IPS-18a (cell line): ENCODE results near the gene PDAP1.

ENCODE experiments used
- H3K27ac ChIP-seq: one replicate; pipeline ENCODE4 v1.5.1; 2013; ENCODE audit warnings: low read length
- H3K27me3 ChIP-seq: one replicate; pipeline ENCODE4 v1.6.1; 2013; ENCODE audit warnings: mild to moderate bottlenecking, low read length; ENCODE audit not compliant: control insufficient read depth, insufficient read depth
- H3K36me3 ChIP-seq: one replicate; pipeline ENCODE4 v1.6.1; 2013; ENCODE audit warnings: low read depth, low read length; ENCODE audit not compliant: control insufficient read depth
- H3K4me1 ChIP-seq: one replicate; pipeline ENCODE4 v1.6.1; 2013; ENCODE audit warnings: low read depth, low read length; ENCODE audit not compliant: control insufficient read depth
- H3K4me3 ChIP-seq: one replicate; pipeline ENCODE4 v1.5.1; 2013; ENCODE audit warnings: low read length
- H3K9ac ChIP-seq: one replicate; pipeline ENCODE4 v1.6.1; 2013; ENCODE audit warnings: mild to moderate bottlenecking, low read length, moderate library complexity
- H3K9me3 ChIP-seq: one replicate; pipeline ENCODE4 v1.6.1; 2013; ENCODE audit warnings: low read depth, low read length; ENCODE audit not compliant: control insufficient read depth

PDAP1 gene, protein sequence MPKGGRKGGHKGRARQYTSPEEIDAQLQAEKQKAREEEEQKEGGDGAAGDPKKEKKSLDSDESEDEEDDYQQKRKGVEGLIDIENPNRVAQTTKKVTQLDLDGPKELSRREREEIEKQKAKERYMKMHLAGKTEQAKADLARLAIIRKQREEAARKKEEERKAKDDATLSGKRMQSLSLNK

GRCh38 chr7:99408379-99409191 is at the start of gene PDAP1, which contains the start of gene BUD31:
TSS of gene PDAP1 (minus strand) at chr7:99408597. CDS start at chr7:99408548, 49 bp downstream.
TSS of gene BUD31 (plus strand) at chr7:99408969. CDS start at chr7:99411093, 2,124 bp downstream.
- H3K27me3 ChIP-seq, result no peaks in the 10 kb centered on the region
- H3K9me3 ChIP-seq, result no peaks in the 10 kb centered on the region
- peaks cover 11% of the 10 kb centered on the region for H3K4me1 ChIP-seq
- peak within 1 kb of the TSS; percentile 88 for H3K4me3 ChIP-seq
- H3K27ac ChIP-seq, result peak within 1 kb of the TSS; percentile 90
- H3K36me3 ChIP-seq, result peaks cover 35% of the 10 kb centered on the region
- H3K9ac ChIP-seq, result peak within 1 kb of the TSS; percentile 94

GRCh38 chr7:99457650-99458493 is 49.5 kb upstream of the PDAP1 start:
- Histone ChIP-seq H3K27me3 (no peaks in the 10 kb centered on the region), H3K4me1 (no peaks in the 10 kb centered on the region), H3K36me3 (peaks cover 57% of the 10 kb centered on the region), H3K27ac (no peak overlapping the region), H3K4me3 (no peak overlapping the region), H3K9me3 (no peaks in the 10 kb centered on the region), H3K9ac (no peak overlapping the region)

GRCh38 chr7:99457050-99457649 is 48.8 kb upstream of the PDAP1 start:
- Histone ChIP-seq H3K9ac (no peak overlapping the region), H3K9me3 (no peaks in the 10 kb centered on the region), H3K4me3 (no peak overlapping the region), H3K4me1 (no peaks in the 10 kb centered on the region), H3K27me3 (no peaks in the 10 kb centered on the region), H3K27ac (no peak overlapping the region), H3K36me3 (peaks cover 60% of the 10 kb centered on the region)

- Histone ChIP-seq H3K9ac (no peak overlapping the region), H3K27ac (no peak overlapping the region)
Measured at GRCh38 chr7:99456288-99456687, 47.9 kb upstream of the PDAP1 start.

GRCh38 chr7:99455874-99456273 is 47.5 kb upstream of the PDAP1 start:
- no peaks in the 10 kb centered on the region for H3K9me3 ChIP-seq
- H3K27me3 ChIP-seq, result no peaks in the 10 kb centered on the region
- H3K36me3 ChIP-seq, result peaks cover 68% of the 10 kb centered on the region
- H3K4me3 ChIP-seq, result no peak overlapping the region
- H3K4me1 ChIP-seq, result no peaks in the 10 kb centered on the region
- no peak overlapping the region for H3K9ac ChIP-seq
- no peak overlapping the region for H3K27ac ChIP-seq

More at GRCh38 chr7:99456288-99456687, 47.9 kb upstream of the PDAP1 start:
- no peak overlapping the region for H3K4me3 ChIP-seq
- no peaks in the 10 kb centered on the region for H3K27me3 ChIP-seq
- no peaks in the 10 kb centered on the region for H3K9me3 ChIP-seq
- no peaks in the 10 kb centered on the region for H3K4me1 ChIP-seq
- peaks cover 66% of the 10 kb centered on the region for H3K36me3 ChIP-seq

- Histone ChIP-seq H3K4me3 (no peak overlapping the region), H3K27me3 (no peaks in the 10 kb centered on the region), H3K9ac (no peak overlapping the region), H3K27ac (no peak overlapping the region), H3K4me1 (no peaks in the 10 kb centered on the region), H3K36me3 (peaks cover 80% of the 10 kb centered on the region), H3K9me3 (no peaks in the 10 kb centered on the region)
Measured at GRCh38 chr7:99453105-99453504, 44.7 kb upstream of the PDAP1 start.

GRCh38 chr7:99452541-99452940 is 44.1 kb upstream of the PDAP1 start:
- Histone ChIP-seq H3K4me1 (no peaks in the 10 kb centered on the region), H3K9ac (no peak overlapping the region), H3K27ac (no peak overlapping the region), H3K9me3 (no peaks in the 10 kb centered on the region), H3K36me3 (peaks cover 79% of the 10 kb centered on the region), H3K27me3 (no peaks in the 10 kb centered on the region), H3K4me3 (no peak overlapping the region)

DNA sequence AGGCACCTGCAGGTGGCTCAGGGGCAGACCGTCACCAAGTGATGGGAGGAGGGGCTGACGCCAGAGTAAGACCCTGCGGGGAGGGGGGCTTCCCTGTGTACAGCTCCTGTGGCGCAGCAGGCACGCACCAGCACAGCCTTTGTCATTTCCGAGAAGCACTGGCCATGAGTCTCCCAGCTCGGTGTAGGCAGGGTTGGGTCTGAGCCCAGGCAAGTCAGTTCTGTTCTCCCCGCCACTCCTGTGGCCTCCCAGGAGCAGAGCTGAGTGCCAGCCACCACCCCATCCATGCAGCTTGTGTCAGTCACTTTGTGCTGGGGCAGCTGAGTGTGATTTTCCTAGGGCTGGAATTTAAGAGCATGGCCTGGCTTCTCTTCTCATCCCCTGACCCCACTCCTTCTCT is 43.5 kb upstream of the PDAP1 start:
- no peaks in the 10 kb centered on the region for H3K27me3 ChIP-seq
- no peak overlapping the region for H3K9ac ChIP-seq
- peaks cover 79% of the 10 kb centered on the region for H3K36me3 ChIP-seq
- H3K4me1 ChIP-seq, result no peaks in the 10 kb centered on the region
- H3K9me3 ChIP-seq, result no peaks in the 10 kb centered on the region
- no peak overlapping the region for H3K4me3 ChIP-seq
- H3K27ac ChIP-seq, result no peak overlapping the region

DNA sequence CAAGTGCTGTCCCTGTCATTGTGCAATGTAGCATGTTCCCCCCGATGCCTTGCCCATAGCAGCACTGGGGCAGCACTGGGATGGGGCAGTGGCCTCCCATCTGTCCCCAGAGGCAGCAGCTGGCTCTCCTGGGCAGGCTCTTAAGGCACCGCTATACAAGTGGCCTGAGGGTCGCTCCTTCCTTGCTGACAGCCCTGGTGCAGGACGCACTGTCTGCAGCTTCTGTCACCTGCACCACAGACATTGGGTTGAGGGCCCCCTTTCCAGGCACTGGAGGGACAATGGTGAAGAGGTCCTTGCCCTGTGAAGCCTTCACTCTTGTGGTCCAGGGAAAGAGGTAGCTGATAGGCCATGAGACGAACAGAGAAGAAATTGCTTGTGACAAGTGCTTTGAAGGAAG is 40.9 kb upstream of the PDAP1 start:
- Histone ChIP-seq H3K4me3 (no peak overlapping the region), H3K4me1 (no peaks in the 10 kb centered on the region), H3K27ac (no peak overlapping the region), H3K9ac (no peak overlapping the region), H3K9me3 (no peaks in the 10 kb centered on the region), H3K27me3 (no peaks in the 10 kb centered on the region), H3K36me3 (peaks cover 82% of the 10 kb centered on the region)

GRCh38 chr7:99448855-99449254 is 40.5 kb upstream of the PDAP1 start:
- Histone ChIP-seq H3K27ac (no peak overlapping the region), H3K9ac (no peak overlapping the region), H3K36me3 (peaks cover 78% of the 10 kb centered on the region), H3K4me1 (no peaks in the 10 kb centered on the region), H3K27me3 (no peaks in the 10 kb centered on the region), H3K9me3 (no peaks in the 10 kb centered on the region), H3K4me3 (no peak overlapping the region)

DNA sequence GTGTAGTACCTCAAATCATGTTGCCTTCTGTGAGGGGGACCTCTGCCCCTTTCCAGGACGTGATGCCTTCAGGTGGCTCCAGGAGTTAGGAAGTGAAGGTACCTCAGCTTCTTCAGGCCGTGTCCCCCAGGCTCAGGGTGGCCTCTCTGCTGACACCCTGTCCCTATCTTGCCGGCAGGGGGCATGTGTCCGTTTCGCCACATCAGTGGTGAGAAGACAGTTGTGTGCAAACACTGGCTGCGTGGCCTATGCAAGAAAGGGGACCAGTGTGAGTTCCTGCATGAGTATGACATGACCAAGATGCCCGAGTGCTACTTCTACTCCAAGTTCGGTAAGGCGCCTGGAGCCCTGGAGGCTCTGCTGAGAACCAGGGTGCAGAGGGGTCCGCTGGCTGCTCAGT is 39.5 kb upstream of the PDAP1 start:
- no peak overlapping the region for H3K9ac ChIP-seq
- peaks cover 74% of the 10 kb centered on the region for H3K36me3 ChIP-seq
- H3K27ac ChIP-seq, result no peak overlapping the region
- H3K4me3 ChIP-seq, result no peak overlapping the region
- no peaks in the 10 kb centered on the region for H3K27me3 ChIP-seq
- H3K9me3 ChIP-seq, result no peaks in the 10 kb centered on the region
- no peaks in the 10 kb centered on the region for H3K4me1 ChIP-seq
